Mesenchymal stem cell (in vitro differentiated cells and primary cell): ENCODE results near the gene CDK14.

Source experiments
- DNase-seq: peaks from one replicate; pipeline ENCODE4 v3.0.0-alpha.2; 2013
- H2AFZ ChIP-seq: one replicate; pipeline ENCODE4 v1.6.1; 2013; ENCODE audit warnings: low read depth, mild to moderate bottlenecking, control low read depth, inconsistent platforms, low read length, moderate library complexity
- H2AK5ac ChIP-seq: 2 replicates; pipeline ENCODE4 v1.6.1; 2013; ENCODE audit warnings: low read length, moderate library complexity, mild to moderate bottlenecking, inconsistent platforms; ENCODE audit not compliant: severe bottlenecking
- H2BK120ac ChIP-seq: one replicate; pipeline ENCODE4 v1.6.1; 2013; ENCODE audit warnings: low read depth, mild to moderate bottlenecking, inconsistent platforms, low read length, moderate library complexity
- H2BK12ac ChIP-seq, 2 experiments: one replicate each; pipeline ENCODE4 v1.6.1; 2013; ENCODE audit warnings: inconsistent platforms in 2 of 2, low read length in 2 of 2, mild to moderate bottlenecking in 2 of 2, moderate library complexity in 2 of 2, control low read depth in 1 of 2
- H2BK15ac ChIP-seq: one replicate; pipeline ENCODE4 v1.6.1; 2013; ENCODE audit warnings: mild to moderate bottlenecking, low read depth, inconsistent platforms; ENCODE audit not compliant: poor library complexity, severe bottlenecking
- H2BK5ac ChIP-seq: 2 replicates; pipeline ENCODE4 v1.6.1; 2013; ENCODE audit warnings: low read depth, mild to moderate bottlenecking, low read length, control low read depth, inconsistent platforms; ENCODE audit not compliant: poor library complexity, severe bottlenecking
- H3K14ac ChIP-seq, 2 experiments: one replicate each; pipeline ENCODE4 v1.6.1; 2013; ENCODE audit warnings: inconsistent platforms in 2 of 2, low read length in 2 of 2, control low read depth in 1 of 2, mild to moderate bottlenecking in 1 of 2, moderate library complexity in 1 of 2
- H3K18ac ChIP-seq, 2 experiments: one replicate each; pipeline ENCODE4 v1.6.1; 2013; ENCODE audit warnings: inconsistent platforms in 2 of 2, low read length in 2 of 2, control low read depth in 1 of 2, low read depth in 1 of 2, mild to moderate bottlenecking in 1 of 2
- H3K23ac ChIP-seq, 2 experiments: one replicate each; pipeline ENCODE4 v1.6.1; 2013; ENCODE audit warnings: inconsistent platforms in 2 of 2, low read length in 2 of 2, mild to moderate bottlenecking in 2 of 2, moderate library complexity in 2 of 2, control low read depth in 1 of 2
- H3K27ac ChIP-seq: 2 replicates; pipeline ENCODE4 v1.5.1; 2013; ENCODE audit warnings: mild to moderate bottlenecking, moderate library complexity, low read length, control low read depth, inconsistent platforms; ENCODE audit not compliant: poor library complexity, severe bottlenecking
- H3K27me3 ChIP-seq, 2 experiments: 2 replicates each; pipeline versions ENCODE4 v1.6.1 to v1.7.0; 2013; ENCODE audit warnings: low read length in 2 of 2, mild to moderate bottlenecking in 2 of 2, moderate library complexity in 2 of 2, control low read depth in 1 of 2, inconsistent platforms in 1 of 2; ENCODE audit not compliant: control insufficient read depth in 1 of 2, insufficient read depth in 1 of 2
- H3K36me3 ChIP-seq, 2 experiments: 2 replicates each; pipeline versions ENCODE4 v1.6.1 to v1.7.0; 2013; ENCODE audit warnings: low read length in 2 of 2, control low read depth in 1 of 2, inconsistent platforms in 1 of 2, low read depth in 1 of 2, mild to moderate bottlenecking in 1 of 2; ENCODE audit not compliant: insufficient read depth in 2 of 2, control insufficient read depth in 1 of 2
- H3K4ac ChIP-seq, 2 experiments: one replicate each; pipeline ENCODE4 v1.6.1; 2013; ENCODE audit warnings: inconsistent platforms in 2 of 2, low read length in 2 of 2, mild to moderate bottlenecking in 2 of 2, moderate library complexity in 2 of 2, control low read depth in 1 of 2, low read depth in 1 of 2
- H3K4me1 ChIP-seq: 2 replicates; pipeline ENCODE4 v1.6.1; 2013; ENCODE audit warnings: low read depth, low read length, control low read depth; ENCODE audit not compliant: control insufficient read depth, insufficient read depth
- H3K4me2 ChIP-seq: 2 replicates; pipeline ENCODE4 v1.6.1; 2013; ENCODE audit warnings: low read length, mild to moderate bottlenecking, inconsistent platforms; ENCODE audit not compliant: poor library complexity, severe bottlenecking
- H3K4me3 ChIP-seq, 2 experiments: 2 replicates each; pipeline versions ENCODE4 v1.5.1 to v1.7.0; 2013; ENCODE audit warnings: low read length in 2 of 2, mild to moderate bottlenecking in 2 of 2, control low read depth in 1 of 2, low read depth in 1 of 2; ENCODE audit not compliant: insufficient read depth in 1 of 2
- H3K79me1 ChIP-seq: replicated peaks from 2 replicates; pipeline ENCODE4 v1.6.1; 2013; ENCODE audit warnings: mild to moderate bottlenecking, control low read depth, low read length, inconsistent platforms; ENCODE audit not compliant: poor library complexity, severe bottlenecking
- H3K9ac ChIP-seq: 2 replicates; pipeline ENCODE4 v1.7.0; 2013; ENCODE audit warnings: mild to moderate bottlenecking, low read length, moderate library complexity
- H3K9me3 ChIP-seq: 2 replicates; pipeline ENCODE4 v1.7.0; 2013; ENCODE audit warnings: mild to moderate bottlenecking, low read length; ENCODE audit not compliant: control insufficient read depth
- H4K8ac ChIP-seq: one replicate; pipeline ENCODE4 v1.6.1; 2013; ENCODE audit warnings: inconsistent platforms, mild to moderate bottlenecking, low read length, moderate library complexity
- H4K91ac ChIP-seq: one replicate; pipeline ENCODE4 v1.6.1; 2013; ENCODE audit warnings: mild to moderate bottlenecking, low read length, inconsistent platforms
- WGBS: methylation state at CpG from one replicate; pipeline ENCODE4 v1.1.7; 2013; ENCODE audit warnings: mixed read lengths; 5-methylcytosine and 5-hydroxymethylcytosine counted together

Gene CDK14

DNA sequence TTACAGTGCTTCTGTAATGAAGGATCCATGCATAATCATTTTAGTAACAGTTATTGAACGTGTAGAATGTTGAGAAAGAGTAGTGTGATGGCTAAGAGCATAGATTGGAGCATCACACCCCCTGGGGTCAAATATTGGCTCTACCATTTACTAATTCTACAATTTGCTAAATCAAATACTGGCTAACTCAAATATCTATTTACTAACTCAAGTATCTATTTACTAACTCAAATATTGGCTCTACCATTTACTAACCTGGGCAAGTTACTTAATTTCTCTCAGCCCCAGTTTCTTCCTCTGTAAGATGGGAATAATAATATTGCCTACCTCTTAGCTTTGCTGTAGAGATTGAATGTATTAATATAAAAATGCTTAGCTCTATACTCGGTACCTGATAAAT, 64.0 kb downstream of the CDK14 start:
- Histone ChIP-seq H3K36me3 (no peaks in the 10 kb centered on the region), H3K27me3 (no peaks in the 10 kb centered on the region), H4K8ac (no peak overlapping the region), H3K27ac (no peak overlapping the region), H3K4me1 (peaks cover 2% of the 10 kb centered on the region), H2BK12ac (no peak overlapping the region), H3K4me3 (no peak overlapping the region), H3K4ac (no peak overlapping the region), H3K9me3 (no peaks in the 10 kb centered on the region), H3K18ac (no peak overlapping the region), H4K91ac (no peak overlapping the region), H2AK5ac (no peak overlapping the region), H3K4me2 (no peak overlapping the region), H2AFZ (no peak overlapping the region), H2BK5ac (no peak overlapping the region), H2BK120ac (no peak overlapping the region), H3K14ac (no peak overlapping the region), H3K9ac (no peak overlapping the region), H3K79me1 (peaks cover 15% of the 10 kb centered on the region), H3K23ac (no peak overlapping the region), H2BK15ac (no peak overlapping the region)
- no peak for DNase-seq
- no CpG with 5 or more reads among the region's 2 CpGs for WGBS

DNA sequence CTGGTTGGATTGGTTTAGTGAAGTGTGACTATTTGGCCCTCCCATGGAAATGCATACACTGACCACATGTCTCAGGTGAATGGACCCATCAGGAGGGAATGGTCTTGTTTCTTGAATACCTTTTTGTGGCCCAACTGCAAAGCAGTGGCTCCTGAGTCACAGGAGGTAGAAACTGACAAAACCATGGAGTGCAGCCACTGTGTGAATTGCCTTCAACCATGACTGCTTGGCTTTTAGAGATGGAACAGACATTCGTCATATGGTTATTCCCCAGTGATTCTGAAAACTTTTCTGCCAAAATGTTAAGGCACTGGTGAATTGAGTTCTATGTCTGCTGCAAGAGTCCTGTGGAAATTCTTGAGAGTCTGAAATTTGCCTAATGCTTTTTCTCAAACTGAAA, 64.7 kb downstream of the CDK14 start:
- DNase-seq = no peak
- Histone ChIP-seq H2BK15ac (no peak overlapping the region), H3K9me3 (no peaks in the 10 kb centered on the region), H2BK120ac (no peak overlapping the region), H3K79me1 (peaks cover 14% of the 10 kb centered on the region), H3K27ac (no peak overlapping the region), H2AK5ac (no peak overlapping the region), H3K4ac (no peak overlapping the region), H2AFZ (no peak overlapping the region), H2BK5ac (no peak overlapping the region), H3K14ac (no peak overlapping the region), H3K27me3 (no peaks in the 10 kb centered on the region), H3K4me1 (peaks cover 2% of the 10 kb centered on the region), H3K36me3 (no peaks in the 10 kb centered on the region), H3K9ac (peak overlapping the region; percentile 37), H4K8ac (peak overlapping the region; percentile 4), H3K18ac (no peak overlapping the region), H2BK12ac (no peak overlapping the region), H4K91ac (no peak overlapping the region), H3K4me2 (no peak overlapping the region), H3K4me3 (no peak overlapping the region), H3K23ac (no peak overlapping the region)
- 100% methylated on average over 1 of the region's 1 CpG for WGBS

GRCh38 chr7:90661290-90662151, 65.4 kb downstream of the CDK14 start:
- H2BK12ac ChIP-seq = no peak overlapping the region
- H4K91ac ChIP-seq = no peak overlapping the region
- no peak overlapping the region for H3K23ac ChIP-seq
- no peaks in the 10 kb centered on the region for H3K27me3 ChIP-seq
- H3K14ac ChIP-seq = no peak overlapping the region
- H3K4me3 ChIP-seq = no peak overlapping the region
- peak overlapping the region; percentile 37 for H3K9ac ChIP-seq
- no peaks in the 10 kb centered on the region for H3K36me3 ChIP-seq
- DNase-seq = no peak
- H3K79me1 ChIP-seq = peaks cover 16% of the 10 kb centered on the region
- H3K27ac ChIP-seq = no peak overlapping the region
- no peak overlapping the region for H3K4ac ChIP-seq
- H2BK15ac ChIP-seq = no peak overlapping the region
- H3K4me2 ChIP-seq = no peak overlapping the region
- peaks cover 2% of the 10 kb centered on the region for H3K4me1 ChIP-seq
- no peaks in the 10 kb centered on the region for H3K9me3 ChIP-seq
- no peak overlapping the region for H2AFZ ChIP-seq
- no peak overlapping the region for H2BK120ac ChIP-seq
- no peak overlapping the region for H3K18ac ChIP-seq
- 82% methylated on average over 5 of the region's 6 CpGs for WGBS
- no peak overlapping the region for H2BK5ac ChIP-seq
- no peak overlapping the region for H2AK5ac ChIP-seq
- no peak overlapping the region for H4K8ac ChIP-seq

GRCh38 chr7:90663176-90663575, 67.1 kb downstream of the CDK14 start:
- Histone ChIP-seq H2BK5ac (no peak overlapping the region), H2AFZ (no peak overlapping the region), H3K23ac (no peak overlapping the region), H3K18ac (no peak overlapping the region), H2BK12ac (no peak overlapping the region), H2AK5ac (no peak overlapping the region), H3K14ac (no peak overlapping the region), H3K4me2 (no peak overlapping the region), H3K4ac (no peak overlapping the region), H3K9me3 (no peaks in the 10 kb centered on the region), H3K36me3 (no peaks in the 10 kb centered on the region), H4K91ac (no peak overlapping the region), H3K4me1 (peaks cover 2% of the 10 kb centered on the region), H3K9ac (no peak overlapping the region), H2BK120ac (no peak overlapping the region), H4K8ac (no peak overlapping the region), H3K27ac (no peak overlapping the region), H3K79me1 (peaks cover 10% of the 10 kb centered on the region), H3K4me3 (no peak overlapping the region), H2BK15ac (no peak overlapping the region), H3K27me3 (no peaks in the 10 kb centered on the region)
- WGBS = 79% methylated on average over 3 of the region's 3 CpGs
- no peak for DNase-seq
